ENCODE results near the gene TTPAL.

TTPAL gene

GRCh38 chr20:44491635-44492395, 16.1 kb downstream of the TTPAL start:
- no peak overlapping the region for H3K4me3 ChIP-seq (ENCODE audit: low read depth, low read length)
- DNase-seq (ENCODE audit: low read depth) = peak; percentile 61

GRCh38 chr20:44494266-44494665, 18.6 kb downstream of the TTPAL start:
- no peak overlapping the region for H3K4me3 ChIP-seq (ENCODE audit: low read depth, low read length)
- DNase-seq (ENCODE audit: low read depth) = no peak

- DNase-seq (ENCODE audit: low read depth) = no peak
- no peak overlapping the region for H3K4me3 ChIP-seq (ENCODE audit: low read depth, low read length)
Measured at GRCh38 chr20:44494681-44495080, 19.0 kb downstream of the TTPAL start.

- peak; percentile 93 for DNase-seq (ENCODE audit: low read depth)
- H3K4me3 ChIP-seq (ENCODE audit: low read depth, low read length) = no peak overlapping the region
Measured at GRCh38 chr20:44495257-44495656, 19.6 kb downstream of the TTPAL start.

- no peak overlapping the region for H3K4me3 ChIP-seq (ENCODE audit: low read depth, low read length)
- peak; percentile 99 for DNase-seq (ENCODE audit: low read depth)
Measured at GRCh38 chr20:44495802-44496481, 20.3 kb downstream of the TTPAL start.

- DNase-seq (ENCODE audit: low read depth) = peak; percentile 85
- no peak overlapping the region for H3K4me3 ChIP-seq (ENCODE audit: low read depth, low read length)
Measured at GRCh38 chr20:44496976-44497375, 21.3 kb downstream of the TTPAL start.

GRCh38 chr20:44497761-44498160, 22.1 kb downstream of the TTPAL start:
- H3K4me3 ChIP-seq (ENCODE audit: low read depth, low read length) = no peak overlapping the region
- no peak for DNase-seq (ENCODE audit: low read depth)

- DNase-seq (ENCODE audit: low read depth) = no peak
Measured at GRCh38 chr20:44500221-44500620, 24.5 kb downstream of the TTPAL start.

GRCh38 chr20:44501448-44501847, 25.8 kb downstream of the TTPAL start:
- peak; percentile 61 for DNase-seq (ENCODE audit: low read depth)
- H3K4me3 ChIP-seq (ENCODE audit: low read depth, low read length) = no peak overlapping the region

More at GRCh38 chr20:44500221-44500620, 24.5 kb downstream of the TTPAL start:
- H3K4me3 ChIP-seq (ENCODE audit: low read depth, low read length) = no peak overlapping the region

- H3K4me3 ChIP-seq (ENCODE audit: low read depth, low read length) = no peak overlapping the region
- DNase-seq (ENCODE audit: low read depth) = no peak
Measured at GRCh38 chr20:44502968-44503367, 27.3 kb downstream of the TTPAL start.

GRCh38 chr20:44504402-44505307, 29.0 kb downstream of the TTPAL start:
- no peak overlapping the region for H3K4me3 ChIP-seq (ENCODE audit: low read depth, low read length)

GRCh38 chr20:44509762-44510161, 34.1 kb downstream of the TTPAL start:
- DNase-seq (ENCODE audit: low read depth) = no peak
- H3K4me3 ChIP-seq (ENCODE audit: low read depth, low read length) = no peak overlapping the region

More at GRCh38 chr20:44504402-44505307, 29.0 kb downstream of the TTPAL start:
- DNase-seq (ENCODE audit: low read depth) = no peak

GRCh38 chr20:44513871-44514270, 38.2 kb downstream of the TTPAL start:
- H3K4me3 ChIP-seq (ENCODE audit: low read depth, low read length) = no peak overlapping the region
- no peak for DNase-seq (ENCODE audit: low read depth)

- no peak for DNase-seq (ENCODE audit: low read depth)
- no peak overlapping the region for H3K4me3 ChIP-seq (ENCODE audit: low read depth, low read length)
Measured at GRCh38 chr20:44516491-44516890, 40.8 kb downstream of the TTPAL start.

- no peak for DNase-seq (ENCODE audit: low read depth)
- no peak overlapping the region for H3K4me3 ChIP-seq (ENCODE audit: low read depth, low read length)
Measured at GRCh38 chr20:44517454-44517853, 41.8 kb downstream of the TTPAL start.

- no peak for DNase-seq (ENCODE audit: low read depth)
- H3K4me3 ChIP-seq (ENCODE audit: low read depth, low read length) = no peak overlapping the region
Measured at GRCh38 chr20:44518248-44518647, 42.6 kb downstream of the TTPAL start.

- H3K4me3 ChIP-seq (ENCODE audit: low read depth, low read length) = peak overlapping the region; percentile 93
- DNase-seq (ENCODE audit: low read depth) = no peak
Measured at GRCh38 chr20:44520881-44521280, 45.2 kb downstream of the TTPAL start.

- peak; percentile 95 for DNase-seq (ENCODE audit: low read depth)
- H3K4me3 ChIP-seq (ENCODE audit: low read depth, low read length) = peak within 1 kb of the TSS; percentile 93
Measured at GRCh38 chr20:44521484-44522481, 46.1 kb downstream of the TTPAL start, which contains the start of gene SERINC3. Gene SERINC3 (minus strand): TSS chr20:44522070. CDS start chr20:44521951, 119 bp downstream.

- H3K4me3 ChIP-seq (ENCODE audit: low read depth, low read length) = no peak overlapping the region
Measured at GRCh38 chr20:44522841-44523240, 47.2 kb downstream of the TTPAL start.

More at GRCh38 chr20:44522841-44523240, 47.2 kb downstream of the TTPAL start:
- DNase-seq (ENCODE audit: low read depth) = no peak
